ENCODE measurements around the gene CCDC12.

CCDC12 gene

DNA sequence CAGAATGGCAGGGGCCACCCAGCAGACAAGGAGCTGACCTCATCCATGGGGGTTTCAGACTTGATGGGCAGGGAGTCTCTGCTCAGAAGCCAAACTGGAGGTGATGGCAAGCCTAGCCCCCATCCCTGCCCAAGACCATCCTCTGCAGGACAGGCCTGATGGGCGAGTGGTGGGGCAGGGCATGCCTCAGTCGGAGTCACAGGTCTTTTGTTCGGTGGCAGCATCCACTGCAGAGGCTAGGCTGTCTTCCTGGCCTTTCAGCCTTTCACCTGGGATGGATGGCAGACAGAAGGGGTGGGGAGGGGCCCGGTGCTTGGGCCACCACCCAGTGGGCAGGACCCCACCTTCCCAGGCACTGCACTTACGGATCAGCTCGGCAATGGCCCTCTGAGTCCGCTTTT is 54.7 kb downstream of the CCDC12 start:
- H3K4me2 ChIP-seq (ENCODE audit: low read depth, low read length): no peak overlapping the region
- no peak overlapping the region for H2AFZ ChIP-seq (ENCODE audit: low read length)
- TF ChIP-seq EZH2phosphoT487 (IDR thresholded peaks at IDR 0.05; ENCODE audit: low read length): no peak
- TF ChIP-seq, protein P1, sequence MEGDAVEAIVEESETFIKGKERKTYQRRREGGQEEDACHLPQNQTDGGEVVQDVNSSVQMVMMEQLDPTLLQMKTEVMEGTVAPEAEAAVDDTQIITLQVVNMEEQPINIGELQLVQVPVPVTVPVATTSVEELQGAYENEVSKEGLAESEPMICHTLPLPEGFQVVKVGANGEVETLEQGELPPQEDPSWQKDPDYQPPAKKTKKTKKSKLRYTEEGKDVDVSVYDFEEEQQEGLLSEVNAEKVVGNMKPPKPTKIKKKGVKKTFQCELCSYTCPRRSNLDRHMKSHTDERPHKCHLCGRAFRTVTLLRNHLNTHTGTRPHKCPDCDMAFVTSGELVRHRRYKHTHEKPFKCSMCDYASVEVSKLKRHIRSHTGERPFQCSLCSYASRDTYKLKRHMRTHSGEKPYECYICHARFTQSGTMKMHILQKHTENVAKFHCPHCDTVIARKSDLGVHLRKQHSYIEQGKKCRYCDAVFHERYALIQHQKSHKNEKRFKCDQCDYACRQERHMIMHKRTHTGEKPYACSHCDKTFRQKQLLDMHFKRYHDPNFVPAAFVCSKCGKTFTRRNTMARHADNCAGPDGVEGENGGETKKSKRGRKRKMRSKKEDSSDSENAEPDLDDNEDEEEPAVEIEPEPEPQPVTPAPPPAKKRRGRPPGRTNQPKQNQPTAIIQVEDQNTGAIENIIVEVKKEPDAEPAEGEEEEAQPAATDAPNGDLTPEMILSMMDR (IDR thresholded peaks at IDR 0.05; ENCODE audit: low read length): no peak
- TF ChIP-seq EZH2 (optimal IDR thresholded peaks at IDR 0.05; ENCODE audit: low read depth, low read length): no peak
- no peaks in the 10 kb centered on the region for H4K20me1 ChIP-seq (ENCODE audit: insufficient read depth, low read length)
- peaks cover 13% of the 10 kb centered on the region for H3K4me1 ChIP-seq (ENCODE audit: low read length)
- no peaks in the 10 kb centered on the region for H3K9me2 ChIP-seq (replicated peaks; ENCODE audit: insufficient read depth, low read length)
- no peak overlapping the region for H3K27ac ChIP-seq (ENCODE audit: low read length)
- H3K9me3 ChIP-seq (replicated peaks; ENCODE audit: insufficient read depth, low read length): no peaks in the 10 kb centered on the region
- no peak overlapping the region for H3K4me3 ChIP-seq (ENCODE audit: low read length)
- no peaks in the 10 kb centered on the region for H3K27me3 ChIP-seq (replicated peaks; ENCODE audit: insufficient read depth, low read length)
- DNase-seq: no peak
- peaks cover 10% of the 10 kb centered on the region for H3K36me3 ChIP-seq (replicated peaks; ENCODE audit: insufficient read depth, low read length)
- H3K79me2 ChIP-seq (ENCODE audit: low read length): peaks cover 35% of the 10 kb centered on the region
- no peak overlapping the region for H3K9ac ChIP-seq (ENCODE audit: low read length)
- H3F3A ChIP-seq (ENCODE audit: insufficient read depth, low read length): peaks cover 3% of the 10 kb centered on the region

DNA sequence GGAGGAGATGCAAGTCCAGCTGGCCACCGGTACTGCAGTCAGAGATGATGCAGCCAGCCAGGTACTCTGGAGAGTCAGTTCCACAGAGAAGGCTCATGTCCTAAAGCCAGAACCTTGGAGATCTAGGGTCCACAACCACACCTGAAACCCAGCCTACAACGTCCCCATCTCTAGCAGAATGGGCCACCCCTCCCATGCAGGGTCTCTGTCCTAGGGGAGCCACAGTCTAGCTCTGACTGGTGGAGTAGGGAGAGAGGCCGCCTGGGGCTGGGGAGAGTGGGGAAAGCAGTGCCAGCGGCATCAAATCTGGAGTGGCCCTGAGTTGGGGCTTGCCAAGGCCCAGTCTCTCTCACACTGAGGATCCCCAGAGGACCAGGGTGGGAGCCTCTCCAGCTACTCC is 55.5 kb downstream of the CCDC12 start:
- H3K4me3 ChIP-seq (ENCODE audit: low read length): no peak overlapping the region
- H3K27ac ChIP-seq (ENCODE audit: low read length): no peak overlapping the region
- no peaks in the 10 kb centered on the region for H4K20me1 ChIP-seq (ENCODE audit: insufficient read depth, low read length)
- peaks cover 10% of the 10 kb centered on the region for H3K36me3 ChIP-seq (replicated peaks; ENCODE audit: insufficient read depth, low read length)
- no peak overlapping the region for H2AFZ ChIP-seq (ENCODE audit: low read length)
- peaks cover 5% of the 10 kb centered on the region for H3K4me1 ChIP-seq (ENCODE audit: low read length)
- H3F3A ChIP-seq (ENCODE audit: insufficient read depth, low read length): no peaks in the 10 kb centered on the region
- no peak overlapping the region for H3K9ac ChIP-seq (ENCODE audit: low read length)
- H3K9me3 ChIP-seq (replicated peaks; ENCODE audit: insufficient read depth, low read length): no peaks in the 10 kb centered on the region
- no peaks in the 10 kb centered on the region for H3K27me3 ChIP-seq (replicated peaks; ENCODE audit: insufficient read depth, low read length)
- peaks cover 27% of the 10 kb centered on the region for H3K79me2 ChIP-seq (ENCODE audit: low read length)
- DNase-seq: no peak
- H3K4me2 ChIP-seq (ENCODE audit: low read depth, low read length): no peak overlapping the region
- no peaks in the 10 kb centered on the region for H3K9me2 ChIP-seq (replicated peaks; ENCODE audit: insufficient read depth, low read length)
- TF ChIP-seq, protein P1 (IDR thresholded peaks at IDR 0.05; ENCODE audit: low read length): no peak
- TF ChIP-seq EZH2phosphoT487 (IDR thresholded peaks at IDR 0.05; ENCODE audit: low read length): no peak
- no peak for TF ChIP-seq EZH2 (optimal IDR thresholded peaks at IDR 0.05; ENCODE audit: low read depth, low read length)

DNA sequence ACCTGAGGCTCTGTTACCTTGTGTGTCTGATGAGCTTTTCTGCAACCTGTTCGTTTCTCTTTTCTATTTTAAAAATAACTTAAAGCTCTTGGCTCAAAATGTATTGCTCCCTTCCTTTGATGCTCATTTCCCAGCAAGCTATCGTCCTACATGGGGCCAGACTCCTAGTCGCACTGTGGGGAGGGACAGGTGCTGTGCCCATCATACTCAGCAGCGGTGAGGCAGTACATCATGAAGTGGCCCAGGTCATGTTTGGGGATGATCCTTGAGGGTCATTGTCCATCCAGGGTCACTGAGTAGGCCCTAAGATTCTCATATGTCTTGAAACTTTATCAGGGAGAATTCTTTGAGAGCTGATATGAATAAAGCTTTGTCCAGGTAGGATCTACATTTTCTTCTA is 57.9 kb downstream of the CCDC12 start:
- no peak overlapping the region for H3K4me3 ChIP-seq (ENCODE audit: low read length)
- H4K20me1 ChIP-seq (ENCODE audit: insufficient read depth, low read length): no peaks in the 10 kb centered on the region
- H3K4me1 ChIP-seq (ENCODE audit: low read length): 0 out of 2 replicates have a peak, but pooled peaks cover 3% of the 10 kb centered on the region
- TF ChIP-seq, protein P1 (IDR thresholded peaks at IDR 0.05; ENCODE audit: low read length): no peak
- TF ChIP-seq EZH2phosphoT487 (IDR thresholded peaks at IDR 0.05; ENCODE audit: low read length): no peak
- no peak for TF ChIP-seq EZH2 (optimal IDR thresholded peaks at IDR 0.05; ENCODE audit: low read depth, low read length)
- no peak overlapping the region for H3K4me2 ChIP-seq (ENCODE audit: low read depth, low read length)
- no peak overlapping the region for H3K9ac ChIP-seq (ENCODE audit: low read length)
- no peak for DNase-seq
- no peaks in the 10 kb centered on the region for H3K9me3 ChIP-seq (replicated peaks; ENCODE audit: insufficient read depth, low read length)
- no peaks in the 10 kb centered on the region for H3K9me2 ChIP-seq (replicated peaks; ENCODE audit: insufficient read depth, low read length)
- no peak overlapping the region for H2AFZ ChIP-seq (ENCODE audit: low read length)
- H3K27ac ChIP-seq (ENCODE audit: low read length): no peak overlapping the region
- no peaks in the 10 kb centered on the region for H3F3A ChIP-seq (ENCODE audit: insufficient read depth, low read length)
- H3K79me2 ChIP-seq (ENCODE audit: low read length): peaks cover 7% of the 10 kb centered on the region
- H3K27me3 ChIP-seq (replicated peaks; ENCODE audit: insufficient read depth, low read length): no peaks in the 10 kb centered on the region
- no peaks in the 10 kb centered on the region for H3K36me3 ChIP-seq (replicated peaks; ENCODE audit: insufficient read depth, low read length)
